ENCODE results near the gene PGGT1B. TPM values are rescaled to one million over a fixed set of nuclear protein-coding genes. Genes with fewer than 3 reads are reported as not detected.
A peak's percentile ranks its signal among the peaks of the same experiment; 100 is the strongest.

The PGGT1B gene
- total RNA-seq, 1 donor from 2014 or later, result 45.4 TPM

DNA sequence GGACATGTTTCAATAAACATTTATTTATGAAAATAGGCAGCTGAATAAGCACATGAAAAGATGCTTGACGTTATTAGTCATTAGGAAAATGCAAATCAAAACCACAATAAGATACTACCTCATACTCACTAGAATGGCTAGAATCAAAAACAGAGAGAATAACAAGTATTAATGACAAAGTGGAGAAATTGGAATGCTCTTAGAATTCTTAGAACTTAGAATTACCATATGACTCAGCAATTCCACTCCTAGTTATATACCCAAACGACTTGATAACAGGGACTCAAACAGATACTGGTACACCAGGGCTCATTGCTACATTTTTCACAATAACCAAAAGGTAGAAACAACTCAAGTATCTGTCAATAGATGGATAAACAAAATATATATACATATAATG is 77.9 kb downstream of the PGGT1B start:
- no peak overlapping the region for H3K4me2 ChIP-seq (ENCODE audit: low read length)
- no peak overlapping the region for H3K27ac ChIP-seq (ENCODE audit: low read depth, low read length)
- H3K4me1 ChIP-seq (ENCODE audit: insufficient read depth, low read length), result peaks cover 1% of the 10 kb centered on the region
- H3K27me3 Mint-ChIP-seq (ENCODE audit: low read depth, unreplicated experiment), result peaks cover 24% of the 10 kb centered on the region
- H3K27me3 ChIP-seq (ENCODE audit: insufficient read depth, low read length), result peaks cover 25% of the 10 kb centered on the region
- no peak overlapping the region for H2AFZ ChIP-seq (ENCODE audit: low read depth, low read length)
- no peaks in the 10 kb centered on the region for H3K9me3 ChIP-seq (ENCODE audit: insufficient read depth, low read depth, low read length)
- no peak overlapping the region for H3K27ac Mint-ChIP-seq (ENCODE audit: unreplicated experiment)
- no peak overlapping the region for H3K4me3 ChIP-seq (ENCODE audit: insufficient read depth, low read depth, low read length)
- no peaks in the 10 kb centered on the region for H3K9me3 Mint-ChIP-seq (ENCODE audit: unreplicated experiment)
- TF ChIP-seq, protein P1, sequence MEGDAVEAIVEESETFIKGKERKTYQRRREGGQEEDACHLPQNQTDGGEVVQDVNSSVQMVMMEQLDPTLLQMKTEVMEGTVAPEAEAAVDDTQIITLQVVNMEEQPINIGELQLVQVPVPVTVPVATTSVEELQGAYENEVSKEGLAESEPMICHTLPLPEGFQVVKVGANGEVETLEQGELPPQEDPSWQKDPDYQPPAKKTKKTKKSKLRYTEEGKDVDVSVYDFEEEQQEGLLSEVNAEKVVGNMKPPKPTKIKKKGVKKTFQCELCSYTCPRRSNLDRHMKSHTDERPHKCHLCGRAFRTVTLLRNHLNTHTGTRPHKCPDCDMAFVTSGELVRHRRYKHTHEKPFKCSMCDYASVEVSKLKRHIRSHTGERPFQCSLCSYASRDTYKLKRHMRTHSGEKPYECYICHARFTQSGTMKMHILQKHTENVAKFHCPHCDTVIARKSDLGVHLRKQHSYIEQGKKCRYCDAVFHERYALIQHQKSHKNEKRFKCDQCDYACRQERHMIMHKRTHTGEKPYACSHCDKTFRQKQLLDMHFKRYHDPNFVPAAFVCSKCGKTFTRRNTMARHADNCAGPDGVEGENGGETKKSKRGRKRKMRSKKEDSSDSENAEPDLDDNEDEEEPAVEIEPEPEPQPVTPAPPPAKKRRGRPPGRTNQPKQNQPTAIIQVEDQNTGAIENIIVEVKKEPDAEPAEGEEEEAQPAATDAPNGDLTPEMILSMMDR (IDR thresholded peaks at IDR 0.05; ENCODE audit: insufficient read depth, low read depth, low read length), result no peak
- H3K36me3 Mint-ChIP-seq (ENCODE audit: low read depth, unreplicated experiment), result no peaks in the 10 kb centered on the region
- no peaks in the 10 kb centered on the region for H3K4me1 Mint-ChIP-seq (ENCODE audit: low read depth, unreplicated experiment)
- H3K79me2 ChIP-seq (ENCODE audit: insufficient read depth, low read length), result no peaks in the 10 kb centered on the region
- DNase-seq (ENCODE audit: low read depth), result peak; percentile 73
- FAIRE-seq, result no peak
- no peaks in the 10 kb centered on the region for H3K36me3 ChIP-seq (ENCODE audit: insufficient read depth, low read length)
- H4K20me1 ChIP-seq (ENCODE audit: insufficient read depth, low read length), result no peaks in the 10 kb centered on the region
- H3K4me3 Mint-ChIP-seq (ENCODE audit: unreplicated experiment), result no peak overlapping the region
- H3K9ac ChIP-seq (ENCODE audit: low read length), result no peak overlapping the region

DNA sequence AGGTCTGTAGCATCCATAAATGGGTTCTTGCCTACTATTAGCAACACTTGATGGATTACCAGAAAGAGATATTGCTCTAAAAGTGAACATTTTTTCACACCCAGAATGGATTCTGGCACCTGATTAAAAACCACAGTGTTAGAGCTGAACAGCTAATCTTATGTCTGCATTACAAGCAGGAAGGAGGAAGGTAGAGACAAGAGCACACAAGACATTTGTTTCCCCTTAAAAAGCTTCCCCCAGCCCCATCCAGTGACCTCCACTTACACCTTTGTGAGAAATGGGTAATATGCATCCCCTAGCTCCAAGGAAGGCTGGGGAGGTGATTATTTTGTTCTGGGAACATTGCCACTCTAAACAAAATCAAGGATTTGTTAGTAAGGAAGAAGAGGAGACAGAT is 80.9 kb downstream of the PGGT1B start:
- TF ChIP-seq, protein P1 (IDR thresholded peaks at IDR 0.05; ENCODE audit: insufficient read depth, low read depth, low read length), result no peak
- TF ChIP-seq EZH2 (IDR thresholded peaks at IDR 0.05; ENCODE audit: insufficient read depth, low read length), result no peak

DNA sequence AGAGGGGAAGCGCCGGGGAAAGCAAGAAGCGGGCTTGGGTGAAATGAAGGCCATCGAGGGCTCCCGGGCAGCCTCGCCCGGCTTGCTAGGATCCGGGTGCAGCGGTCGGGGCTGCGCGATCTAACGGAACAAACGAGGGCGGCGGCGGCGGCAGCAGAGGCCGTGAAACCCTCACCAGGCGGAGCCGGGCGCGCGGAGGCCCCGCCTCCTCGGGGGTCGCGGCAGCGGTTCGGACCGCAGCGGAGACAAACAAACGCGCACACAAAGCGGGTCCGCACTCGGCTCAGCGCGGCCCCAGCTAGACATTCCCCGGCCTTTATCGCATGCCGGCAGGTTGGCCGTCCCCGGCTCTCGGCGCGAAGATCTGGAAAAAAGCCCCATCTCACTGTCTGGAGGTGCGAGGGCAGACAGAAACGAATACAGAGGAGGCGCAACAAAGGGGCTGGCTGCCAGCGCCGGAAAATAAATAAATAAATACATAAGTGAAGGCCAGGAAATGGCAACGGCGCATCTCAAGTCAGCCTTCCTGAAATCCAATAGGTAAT is 82.4 kb downstream of the PGGT1B start:
- Mint-ChIP-seq H3K27ac (ENCODE audit: unreplicated experiment) (no peak overlapping the region), H3K4me3 (ENCODE audit: unreplicated experiment) (peak overlapping the region; percentile 87), H3K36me3 (ENCODE audit: low read depth, unreplicated experiment) (peaks cover 2% of the 10 kb centered on the region), H3K9me3 (ENCODE audit: unreplicated experiment) (no peaks in the 10 kb centered on the region), H3K27me3 (ENCODE audit: low read depth, unreplicated experiment) (peaks cover 47% of the 10 kb centered on the region), H3K4me1 (ENCODE audit: low read depth, unreplicated experiment) (no peaks in the 10 kb centered on the region)
- TF ChIP-seq EZH2 (IDR thresholded peaks at IDR 0.05; ENCODE audit: insufficient read depth, low read length), result peak; percentile 49
- TF ChIP-seq, protein P1 (IDR thresholded peaks at IDR 0.05; ENCODE audit: insufficient read depth, low read depth, low read length), result no peak
- no peaks in the 10 kb centered on the region for H3K36me3 ChIP-seq (ENCODE audit: insufficient read depth, low read length)
- H3K9ac ChIP-seq (ENCODE audit: low read length), result peak overlapping the region; percentile 71
- peak overlapping the region; percentile 70 for H3K4me3 ChIP-seq (ENCODE audit: insufficient read depth, low read depth, low read length)
- no peak for FAIRE-seq
- peak; percentile 12 for DNase-seq (ENCODE audit: low read depth)
- H4K20me1 ChIP-seq (ENCODE audit: insufficient read depth, low read length), result no peaks in the 10 kb centered on the region
- peaks cover 8% of the 10 kb centered on the region for H3K4me1 ChIP-seq (ENCODE audit: insufficient read depth, low read length)
- peak overlapping the region; percentile 94 for H3K4me2 ChIP-seq (ENCODE audit: low read length)
- no peaks in the 10 kb centered on the region for H3K79me2 ChIP-seq (ENCODE audit: insufficient read depth, low read length)
- no peaks in the 10 kb centered on the region for H3K9me3 ChIP-seq (ENCODE audit: insufficient read depth, low read depth, low read length)
- peak overlapping the region; percentile 84 for H2AFZ ChIP-seq (ENCODE audit: low read depth, low read length)
- no peak overlapping the region for H3K27ac ChIP-seq (ENCODE audit: low read depth, low read length)
- peaks cover 29% of the 10 kb centered on the region for H3K27me3 ChIP-seq (ENCODE audit: insufficient read depth, low read length)

More for the DNA sequence above, 80.9 kb downstream of the PGGT1B start:
- Histone ChIP-seq H4K20me1 (ENCODE audit: insufficient read depth, low read length) (no peaks in the 10 kb centered on the region), H3K9ac (ENCODE audit: low read length) (no peak overlapping the region), H3K36me3 (ENCODE audit: insufficient read depth, low read length) (no peaks in the 10 kb centered on the region), H3K4me3 (ENCODE audit: insufficient read depth, low read depth, low read length) (no peak overlapping the region), H3K9me3 (ENCODE audit: insufficient read depth, low read depth, low read length) (no peaks in the 10 kb centered on the region), H3K27ac (ENCODE audit: low read depth, low read length) (no peak overlapping the region), H3K4me1 (ENCODE audit: insufficient read depth, low read length) (peaks cover 8% of the 10 kb centered on the region), H3K4me2 (ENCODE audit: low read length) (no peak overlapping the region), H2AFZ (ENCODE audit: low read depth, low read length) (no peak overlapping the region), H3K27me3 (ENCODE audit: insufficient read depth, low read length) (peaks cover 29% of the 10 kb centered on the region), H3K79me2 (ENCODE audit: insufficient read depth, low read length) (no peaks in the 10 kb centered on the region)
- Mint-ChIP-seq H3K27me3 (ENCODE audit: low read depth, unreplicated experiment) (peaks cover 47% of the 10 kb centered on the region), H3K9me3 (ENCODE audit: unreplicated experiment) (no peaks in the 10 kb centered on the region), H3K4me1 (ENCODE audit: low read depth, unreplicated experiment) (no peaks in the 10 kb centered on the region), H3K27ac (ENCODE audit: unreplicated experiment) (no peak overlapping the region), H3K4me3 (ENCODE audit: unreplicated experiment) (no peak overlapping the region), H3K36me3 (ENCODE audit: low read depth, unreplicated experiment) (peaks cover 2% of the 10 kb centered on the region)
- no peak for FAIRE-seq
- no peak for DNase-seq (ENCODE audit: low read depth)
